Gastrocnemius medialis (tissue), 4 donors: ENCODE measurements around the gene CMAS. TPM values are rescaled to one million over a fixed set of nuclear protein-coding genes. Genes with fewer than 3 reads are reported as not detected.
"Not testable (repeated sequence)": the region's sequence is repeated elsewhere in the genome, so short reads cannot be mapped to it uniquely, and the experiment has no call there.

Experiments used
- ATAC-seq, 2 donors: fragments of 150-250 bp; one replicate each; pipeline ENCODE4 v1.9.1; 2016
- DNase-seq, 2 donors: peaks; one replicate each; pipeline ENCODE4 v3.0.0-alpha.2; 2019
- H3K27ac ChIP-seq, 4 donors: fragments of 200-600 bp; sonication (generic); 1 replicate in 1 of 4; 2 replicates in 3 of 4; pipeline ENCODE4 v1.5.1; 2016 to 2018; ENCODE audit warnings: mild to moderate bottlenecking in 2 of 4, moderate library complexity in 1 of 4
- H3K27me3 ChIP-seq, 3 donors: fragments of 200-600 bp; sonication (generic) in 2 of 3; 1 replicate in 1 of 3; 2 replicates in 2 of 3; pipeline versions ENCODE4 v1.5.1 to v1.6.0; 2016 to 2019; ENCODE audit warnings: mild to moderate bottlenecking in 1 of 3, moderate library complexity in 1 of 3
- H3K36me3 ChIP-seq, 2 donors: fragments of 200-600 bp; sonication (generic) in 1 of 2; one replicate each; pipeline ENCODE4 v1.5.1; 2017 to 2018
- H3K4me1 ChIP-seq, 2 donors: fragments of 200-600 bp; sonication (generic) in 1 of 2; one replicate each; pipeline ENCODE4 v1.5.1; 2016 to 2017; ENCODE audit warnings: mild to moderate bottlenecking in 2 of 2
- H3K4me3 ChIP-seq, 4 donors: fragments of 200-600 bp; sonication (generic) in 3 of 4; 1 replicate in 1 of 4; 2 replicates in 3 of 4; pipeline ENCODE4 v1.5.1; 2016 to 2019; ENCODE audit warnings: mild to moderate bottlenecking in 2 of 4
- H3K9me3 ChIP-seq, 3 donors: fragments of 200-600 bp; sonication (generic) in 2 of 3; 1 replicate in 1 of 3; 2 replicates in 2 of 3; pipeline ENCODE4 v1.5.1; 2016 to 2019
- POLR2A ChIP-seq, 2 donors: fragments of 450-650 bp; IDR thresholded peaks; one replicate each; pipeline ENCODE4 v1.6.1; 2017; ENCODE audit warnings: antibody characterized with exemption in 2 of 2, mild to moderate bottlenecking in 2 of 2, moderate library complexity in 2 of 2
- in situ Hi-C, 4 donors: fragments of 200-750 bp; cut with MboI; loops; one replicate each; pipeline versions ENCODE4 v1.15.0 to v1.8.0; 2017; ENCODE audit warnings: low sequenced_read_pairs in 4 of 4
- intact Hi-C: fragments of 100-400 bp; cut with DNase I; formaldehyde crosslinking; loops from one replicate; pipeline ENCODE4 v1.15.1; 2023; ENCODE audit warnings: low total_unique reads
- total RNA-seq, 4 donors: library from RNA; depleted of rRNA; stranded (reverse); fragments of >200 nt; gene quantifications; one replicate each; pipeline versions ENCODE4 v1.1.0 to v1.2.3, GENCODE V29; 2016
- TF ChIP-seq, protein P1 (sequence below), 5 experiments: fragments of 450-650 bp in 3 of 5; fragments of 200-600 bp in 2 of 5; sonication (generic) in 2 of 5; IDR thresholded peaks in 4 of 5; conservative IDR thresholded peaks in 1 of 5; 1 replicate in 4 of 5; 2 replicates in 1 of 5; pipeline ENCODE4 v1.5.1; 2016 to 2019; ENCODE audit warnings: antibody characterized with exemption in 5 of 5, mild to moderate bottlenecking in 3 of 5, moderate library complexity in 3 of 5

Gene CMAS
- total RNA-seq, 4 donors from 2014 or later, result 28.2 to 33.4 (median 29.8) TPM

DNA sequence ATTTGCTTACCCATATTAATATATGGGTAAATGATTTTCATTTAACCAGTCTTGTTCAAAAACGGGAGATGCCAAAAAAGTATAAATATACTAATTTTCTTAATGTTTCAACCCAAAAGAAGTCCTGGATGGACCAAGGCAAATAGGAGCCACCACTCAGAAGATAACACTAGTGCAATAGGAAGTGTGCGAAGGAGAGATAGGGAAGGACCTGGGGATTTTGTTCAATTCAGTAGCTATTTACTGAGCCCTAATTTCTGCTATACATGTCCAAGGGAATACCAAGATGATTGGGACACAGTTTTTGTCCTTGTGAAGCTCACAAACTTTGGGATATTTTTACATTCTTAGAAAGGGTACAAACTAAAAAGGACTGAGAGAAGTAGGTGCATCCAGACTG, 1.5 kb downstream of the CMAS start:
- no peaks in the 10 kb centered on the region for H3K9me3 ChIP-seq
- peaks cover 2 to 17% of the 10 kb centered on the region in 2 donors for H3K4me1 ChIP-seq
- DNase-seq (no peak), ATAC-seq (no peak)
- TF ChIP-seq POLR2A (IDR thresholded peaks at IDR 0.05), result no peak
- TF ChIP-seq, protein P1, sequence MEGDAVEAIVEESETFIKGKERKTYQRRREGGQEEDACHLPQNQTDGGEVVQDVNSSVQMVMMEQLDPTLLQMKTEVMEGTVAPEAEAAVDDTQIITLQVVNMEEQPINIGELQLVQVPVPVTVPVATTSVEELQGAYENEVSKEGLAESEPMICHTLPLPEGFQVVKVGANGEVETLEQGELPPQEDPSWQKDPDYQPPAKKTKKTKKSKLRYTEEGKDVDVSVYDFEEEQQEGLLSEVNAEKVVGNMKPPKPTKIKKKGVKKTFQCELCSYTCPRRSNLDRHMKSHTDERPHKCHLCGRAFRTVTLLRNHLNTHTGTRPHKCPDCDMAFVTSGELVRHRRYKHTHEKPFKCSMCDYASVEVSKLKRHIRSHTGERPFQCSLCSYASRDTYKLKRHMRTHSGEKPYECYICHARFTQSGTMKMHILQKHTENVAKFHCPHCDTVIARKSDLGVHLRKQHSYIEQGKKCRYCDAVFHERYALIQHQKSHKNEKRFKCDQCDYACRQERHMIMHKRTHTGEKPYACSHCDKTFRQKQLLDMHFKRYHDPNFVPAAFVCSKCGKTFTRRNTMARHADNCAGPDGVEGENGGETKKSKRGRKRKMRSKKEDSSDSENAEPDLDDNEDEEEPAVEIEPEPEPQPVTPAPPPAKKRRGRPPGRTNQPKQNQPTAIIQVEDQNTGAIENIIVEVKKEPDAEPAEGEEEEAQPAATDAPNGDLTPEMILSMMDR (IDR thresholded peaks at IDR 0.05 in 4 of 5, conservative IDR thresholded peaks at IDR 0.05 in 1 of 5), result no peak
- peak overlapping the region in 2 of 4 donors; percentile 94 to 100 for H3K4me3 ChIP-seq
- intact Hi-C loops, result loop anchor here (2.0 to 10.0 kb wide), 2 partner anchors 497 to 547 kb away; partner anchors contain the start of genes C2CD5, GOLT1B and RECQL
- H3K27ac ChIP-seq, result peak overlapping the region in 1 of 4 donors; percentile 93
- in situ Hi-C loops, result no loop called here
- H3K36me3 ChIP-seq, result peaks cover 0 to 4% of the 10 kb centered on the region in 2 donors
- H3K27me3 ChIP-seq, result no peaks in the 10 kb centered on the region

DNA sequence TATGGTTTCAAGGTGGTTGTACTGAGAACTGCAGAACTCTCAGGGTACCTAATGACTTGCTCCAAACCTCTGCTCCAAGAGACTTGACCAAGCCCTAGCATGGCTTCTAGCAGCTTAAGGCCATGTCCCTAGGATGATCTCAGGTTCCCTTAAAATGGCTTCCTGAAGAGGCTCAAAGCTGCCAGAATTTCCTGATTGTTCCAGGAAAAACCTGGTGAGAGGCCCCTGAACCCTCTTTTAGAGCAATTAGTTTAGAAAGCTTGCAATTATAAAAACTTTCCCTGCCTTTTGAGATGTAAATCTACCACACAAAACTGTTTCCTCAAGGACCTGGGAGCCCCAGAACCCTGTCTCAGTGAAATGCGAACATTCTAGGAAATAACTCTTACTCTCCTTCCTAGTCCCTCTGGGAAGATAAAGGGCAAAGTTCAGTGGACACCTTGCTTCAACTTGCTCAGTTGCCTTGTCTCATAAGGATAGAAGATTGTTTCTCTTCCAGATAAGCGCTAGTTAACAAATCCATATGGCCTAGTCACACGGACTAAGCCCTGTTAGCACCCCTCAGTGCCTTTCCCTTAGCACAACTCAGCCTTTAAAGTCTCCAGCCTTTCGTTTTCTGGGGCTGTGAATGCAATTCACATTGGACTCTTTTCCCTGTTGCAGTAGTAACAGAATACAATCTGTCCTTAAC, 2.5 kb downstream of the CMAS start:
- DNase-seq (no peak), ATAC-seq (no peak)
- H3K9me3 ChIP-seq, result no peaks in the 10 kb centered on the region
- H3K27me3 ChIP-seq, result no peaks in the 10 kb centered on the region
- peaks cover 0 to 4% of the 10 kb centered on the region in 2 donors for H3K36me3 ChIP-seq
- intact Hi-C loops, result loop anchor here (10.0 kb wide), 1 partner anchor 496 kb away; the partner anchor contains the start of gene C2CD5
- no peak overlapping the region for H3K4me3 ChIP-seq
- in situ Hi-C loops, result no loop called here
- no peak overlapping the region for H3K27ac ChIP-seq
- peaks cover 2 to 17% of the 10 kb centered on the region in 2 donors for H3K4me1 ChIP-seq
- TF ChIP-seq POLR2A (IDR thresholded peaks at IDR 0.05), result no peak
- TF ChIP-seq, protein P1 (IDR thresholded peaks at IDR 0.05 in 4 of 5, conservative IDR thresholded peaks at IDR 0.05 in 1 of 5), result no peak

GRCh38 chr12:22050078-22050477, 4.1 kb downstream of the CMAS start:
- no peak overlapping the region for H3K4me3 ChIP-seq
- H3K9me3 ChIP-seq, result no peaks in the 10 kb centered on the region
- no peak for TF ChIP-seq POLR2A (IDR thresholded peaks at IDR 0.05)
- TF ChIP-seq, protein P1 (IDR thresholded peaks at IDR 0.05 in 4 of 5, conservative IDR thresholded peaks at IDR 0.05 in 1 of 5), result no peak
- ATAC-seq (no peak), DNase-seq (no peak)
- peaks cover 2 to 17% of the 10 kb centered on the region in 2 donors for H3K4me1 ChIP-seq
- in situ Hi-C loops, result loop anchor here in 1 of 4 donors (25.0 kb wide), 1 partner anchor 587 kb away; the partner anchor contains the start of gene ETNK1
- H3K27me3 ChIP-seq, result no peaks in the 10 kb centered on the region
- intact Hi-C loops, result no loop called here
- H3K27ac ChIP-seq, result no peak overlapping the region
- peaks cover 0 to 4% of the 10 kb centered on the region in 2 donors for H3K36me3 ChIP-seq

GRCh38 chr12:22051114-22051698, 5.2 kb downstream of the CMAS start:
- Histone ChIP-seq H3K9me3 (no peaks in the 10 kb centered on the region), H3K27ac (no peak overlapping the region), H3K36me3 (peaks cover 0 to 15% of the 10 kb centered on the region in 2 donors), H3K27me3 (no peaks in the 10 kb centered on the region), H3K4me3 (no peak overlapping the region), H3K4me1 (peaks cover 2 to 17% of the 10 kb centered on the region in 2 donors)
- in situ Hi-C loops, result loop anchor here in 1 of 4 donors (25.0 kb wide), 1 partner anchor 586 kb away; the partner anchor contains the start of gene ETNK1
- DNase-seq (no peak), ATAC-seq (no peak)
- intact Hi-C loops, result no loop called here
- TF ChIP-seq POLR2A (IDR thresholded peaks at IDR 0.05), result no peak
- TF ChIP-seq, protein P1 (IDR thresholded peaks at IDR 0.05 in 4 of 5, conservative IDR thresholded peaks at IDR 0.05 in 1 of 5), result no peak

GRCh38 chr12:22052994-22053393, 7.0 kb downstream of the CMAS start:
- intact Hi-C loops, DNase-seq, H3K9me3 ChIP-seq, ATAC-seq, H3K27ac ChIP-seq, H3K4me3 ChIP-seq, H3K4me1 ChIP-seq, H3K27me3 ChIP-seq: not testable (repeated sequence)
- in situ Hi-C loops, result loop anchor here in 1 of 4 donors (25.0 kb wide), 1 partner anchor 584 kb away; the partner anchor contains the start of gene ETNK1
- H3K36me3 ChIP-seq, result peaks cover 0 to 22% of the 10 kb centered on the region in 2 donors
